Measurements from ENCODE around the gene GCC2. TPM values are rescaled to one million over a fixed set of nuclear protein-coding genes. Genes with fewer than 3 reads are reported as not detected.

The GCC2 gene
- 39.2 TPM for total RNA-seq

DNA sequence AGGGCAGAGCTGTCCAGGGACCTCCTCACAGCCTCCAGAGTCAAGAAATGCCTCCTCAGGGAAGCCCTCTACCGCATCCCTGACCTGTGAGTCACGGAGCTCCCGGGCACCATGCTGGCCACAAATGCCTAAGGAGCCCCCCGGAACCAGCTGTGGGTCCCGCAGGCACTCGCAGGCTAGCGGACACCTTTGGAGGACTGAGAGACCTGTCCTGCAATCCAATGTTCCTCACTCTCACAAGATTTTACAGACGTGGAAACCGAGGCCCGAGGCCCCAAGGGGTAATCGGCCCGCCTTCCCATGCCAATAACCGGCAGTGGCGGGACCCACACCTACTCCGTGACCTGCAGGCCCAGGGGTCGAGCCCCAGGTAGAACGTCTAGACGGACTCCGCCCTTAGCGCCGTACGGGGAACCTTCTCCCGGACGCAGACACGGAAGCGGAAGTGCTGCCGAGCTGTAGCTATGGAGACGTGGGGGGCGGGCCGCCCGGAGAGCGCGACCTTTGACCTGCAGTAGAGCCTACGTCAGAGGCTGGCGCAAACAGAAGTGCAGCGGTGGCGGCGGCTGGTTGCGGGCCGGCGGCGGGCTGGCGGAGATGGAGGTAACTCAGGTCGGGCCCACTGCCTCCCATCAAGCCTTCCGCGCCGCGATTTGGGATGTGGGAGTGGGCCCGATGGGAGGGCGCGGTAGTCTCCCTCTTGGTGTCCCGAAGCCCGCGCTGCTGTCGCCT lies at the start of gene GCC2:
GCC2 (plus strand) TSS at position 529 of the 732 bp plus-strand sequence; CDS start at position 598, 69 bp downstream.

GRCh38 chr2:108533832-108534583 lies 85.0 kb downstream of the GCC2 start, which contains the start of gene LIMS1:
Gene LIMS1 (plus strand): TSS chr2:108534470. CDS start chr2:108534563, 93 bp downstream.

Small RNA genes within 50 kb of the gene (small RNA-seq; reads per million reads assigned to genes)
- gene SMIM12P1 (ENCODE audit: low replicate concordance): not detected

Other genes starting within 250 kb of the GCC2 start
- not detected for gene SULT1C3, start 209.2 kb upstream of the GCC2 start, total RNA-seq
- gene SULT1C2, start 160.3 kb upstream of the GCC2 start, total RNA-seq: 47.5 TPM
- gene SULT1C4, start 71.3 kb upstream of the GCC2 start, total RNA-seq: 55.4 TPM
- 77.7 TPM for gene LIMS1, start 85.3 kb downstream of the GCC2 start, total RNA-seq

All from metanephros (tissue), 2 donors.